HEK293T (cell line): ENCODE measurements around the gene CELF4.

Experiments
- CTCF ChIA-PET: fragments of 350-600 bp; formaldehyde crosslinking; extraction: SDS; loops from one replicate; lab custom pipeline; 2021; ENCODE audit warnings: antibody characterized with exemption, inconsistent platforms; lab: Yijun Ruan, JAX
- POLR2A ChIA-PET: fragments of 350-600 bp; formaldehyde crosslinking; extraction: SDS; loops from one replicate; lab custom pipeline; 2020; ENCODE audit warnings: antibody characterized with exemption, inconsistent platforms; lab: Yijun Ruan, JAX
- DNase-seq: peaks from one replicate; pipeline ENCODE4 v3.0.0; 2012; ENCODE audit warnings: mixed read lengths; ENCODE audit errors: extremely low spot score
- ARNT ChIP-seq: fragments of 450-650 bp; IDR thresholded peaks from 2 replicates; pipeline ENCODE4 v1.6.1; 2017; ENCODE audit warnings: mild to moderate bottlenecking
- BHLHE40 ChIP-seq: fragments of 450-650 bp; IDR thresholded peaks from 2 replicates; pipeline ENCODE4 v1.6.1; 2016; ENCODE audit warnings: mild to moderate bottlenecking, moderate library complexity, borderline replicate concordance
- CTBP1 ChIP-seq: fragments of 450-650 bp; IDR thresholded peaks from 2 replicates; pipeline ENCODE4 v1.6.1; 2016; ENCODE audit warnings: borderline replicate concordance
- ELF4 ChIP-seq: fragments of 450-650 bp; IDR thresholded peaks from 2 replicates; pipeline ENCODE4 v1.6.1; 2017; ENCODE audit warnings: antibody characterized with exemption
- FOXA1 ChIP-seq: fragments of 450-650 bp; IDR thresholded peaks from 2 replicates; pipeline ENCODE4 v1.6.1; 2016; ENCODE audit warnings: mild to moderate bottlenecking
- FOXK2 ChIP-seq: fragments of 450-650 bp; IDR thresholded peaks from 2 replicates; pipeline ENCODE4 v1.6.1; 2016; ENCODE audit warnings: mild to moderate bottlenecking
- FOXM1 ChIP-seq: fragments of 450-650 bp; IDR thresholded peaks from 2 replicates; pipeline ENCODE4 v1.6.1; 2017; ENCODE audit warnings: mild to moderate bottlenecking, borderline replicate concordance
- HDGF ChIP-seq: fragments of 450-650 bp; IDR thresholded peaks from 2 replicates; pipeline ENCODE4 v1.6.1; 2017; ENCODE audit warnings: antibody characterized with exemption, borderline replicate concordance
- L3MBTL2 ChIP-seq: fragments of 450-650 bp; conservative IDR thresholded peaks from 2 replicates; pipeline ENCODE4 v1.6.1; 2016; ENCODE audit warnings: mild to moderate bottlenecking
- LEF1 ChIP-seq: fragments of 450-650 bp; IDR thresholded peaks from 2 replicates; pipeline ENCODE4 v1.6.1; 2017; ENCODE audit warnings: mild to moderate bottlenecking, borderline replicate concordance
- NFRKB ChIP-seq: fragments of 450-650 bp; IDR thresholded peaks from 2 replicates; pipeline ENCODE4 v1.6.1; 2016; ENCODE audit warnings: mild to moderate bottlenecking, moderate library complexity
- PKNOX1 ChIP-seq: fragments of 450-650 bp; IDR thresholded peaks from 2 replicates; pipeline ENCODE4 v1.6.1; 2016
- SP1 ChIP-seq: fragments of 450-650 bp; IDR thresholded peaks from 2 replicates; pipeline ENCODE4 v1.6.1; 2017
- SUZ12 ChIP-seq: fragments of 450-650 bp; IDR thresholded peaks from 2 replicates; pipeline ENCODE4 v1.6.1; 2016; ENCODE audit warnings: mild to moderate bottlenecking
- TARDBP ChIP-seq: fragments of 450-650 bp; IDR thresholded peaks from 2 replicates; pipeline ENCODE4 v1.6.1; 2016
- ZNF384 ChIP-seq: fragments of 450-650 bp; IDR thresholded peaks from 2 replicates; pipeline ENCODE4 v1.6.1; 2016

CELF4 gene

GRCh38 chr18:37210781-37211180 lies 354.8 kb downstream of the CELF4 start:
- TF ChIP-seq CTBP1 (no peak), FOXK2 (no peak), NFRKB (no peak), SP1 (no peak), FOXA1 (no peak), SUZ12 (no peak), ARNT (no peak), PKNOX1 (no peak), ELF4 (no peak), TARDBP (no peak), HDGF (no peak), BHLHE40 (no peak), ZNF384 (no peak), FOXM1 (no peak), L3MBTL2 (no peak), LEF1 (no peak)
- ChIA-PET POLR2A (no interaction called here), CTCF (no interaction called here)
- DNase-seq = no peak

GRCh38 chr18:37207343-37207742 lies 358.3 kb downstream of the CELF4 start:
- CTCF ChIA-PET = no interaction called here
- POLR2A ChIA-PET = no interaction called here
- no peak for DNase-seq
- TF ChIP-seq FOXK2 = no peak
- TF ChIP-seq FOXM1 = no peak
- no peak for TF ChIP-seq SP1
- no peak for TF ChIP-seq FOXA1
- TF ChIP-seq HDGF = no peak
- TF ChIP-seq LEF1 = no peak
- TF ChIP-seq NFRKB = no peak
- TF ChIP-seq ELF4 = no peak

- ChIA-PET CTCF (no interaction called here), POLR2A (no interaction called here)
- DNase-seq = no peak
- TF ChIP-seq L3MBTL2 (no peak), BHLHE40 (no peak), HDGF (no peak), FOXK2 (no peak), ELF4 (no peak), LEF1 (no peak), FOXM1 (no peak), SP1 (no peak), ZNF384 (no peak), CTBP1 (no peak)
Measured at GRCh38 chr18:37199741-37200140, 365.9 kb downstream of the CELF4 start.
